ENCODE results near the gene CSMD2.

Gene CSMD2

GRCh38 chr1:33736496-33736895, 428.5 kb downstream of the CSMD2 start:
- no peak for DNase-seq

DNA sequence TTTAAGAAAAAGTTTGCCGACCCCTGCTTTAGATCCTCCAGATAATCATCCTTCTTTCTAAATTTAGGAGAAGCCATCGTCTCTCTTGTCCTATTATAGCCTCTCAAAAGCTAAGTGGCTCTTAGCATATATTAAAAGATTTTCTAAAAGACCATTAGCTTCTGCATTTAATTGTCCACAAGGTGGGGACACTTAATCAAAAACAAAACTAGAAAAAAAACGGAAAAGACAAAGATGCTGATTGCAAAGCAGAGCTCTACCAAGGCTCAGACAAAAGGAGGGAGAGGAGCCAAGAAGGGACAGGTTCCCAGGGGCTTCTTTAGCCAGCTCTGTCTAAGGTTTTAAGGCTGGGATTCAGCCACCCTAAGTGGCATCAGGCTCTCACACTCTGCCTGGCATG, 429.4 kb downstream of the CSMD2 start:
- peak; percentile 11 for DNase-seq

GRCh38 chr1:33727310-33727709, 437.7 kb downstream of the CSMD2 start:
- DNase-seq = no peak

DNA sequence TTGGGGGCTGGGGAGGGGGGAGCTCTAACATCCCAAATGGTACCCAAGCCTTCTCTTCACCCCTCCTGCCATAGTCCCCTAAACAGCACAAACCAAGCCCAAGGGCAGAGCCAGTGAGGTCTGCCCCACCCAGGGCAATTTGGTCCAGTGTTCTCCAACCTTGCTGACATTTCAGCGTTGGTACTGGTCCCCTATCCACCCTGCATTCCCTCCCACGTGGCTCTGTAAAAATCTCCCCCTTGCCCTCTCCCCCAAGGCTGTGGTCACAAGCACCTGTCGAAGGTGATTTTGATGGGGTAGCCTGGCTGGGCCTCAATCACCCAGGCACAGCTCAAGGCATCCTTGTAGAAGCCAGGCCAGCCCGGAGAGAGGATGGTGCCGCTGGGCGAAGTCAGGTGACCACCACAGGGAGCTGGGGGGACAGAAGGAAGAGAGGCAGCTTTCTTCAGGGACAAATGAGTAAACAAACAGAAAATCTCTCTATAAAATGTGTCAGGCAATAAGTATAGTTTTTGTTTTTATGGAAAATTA, 438.7 kb downstream of the CSMD2 start:
- no peak for DNase-seq

DNA sequence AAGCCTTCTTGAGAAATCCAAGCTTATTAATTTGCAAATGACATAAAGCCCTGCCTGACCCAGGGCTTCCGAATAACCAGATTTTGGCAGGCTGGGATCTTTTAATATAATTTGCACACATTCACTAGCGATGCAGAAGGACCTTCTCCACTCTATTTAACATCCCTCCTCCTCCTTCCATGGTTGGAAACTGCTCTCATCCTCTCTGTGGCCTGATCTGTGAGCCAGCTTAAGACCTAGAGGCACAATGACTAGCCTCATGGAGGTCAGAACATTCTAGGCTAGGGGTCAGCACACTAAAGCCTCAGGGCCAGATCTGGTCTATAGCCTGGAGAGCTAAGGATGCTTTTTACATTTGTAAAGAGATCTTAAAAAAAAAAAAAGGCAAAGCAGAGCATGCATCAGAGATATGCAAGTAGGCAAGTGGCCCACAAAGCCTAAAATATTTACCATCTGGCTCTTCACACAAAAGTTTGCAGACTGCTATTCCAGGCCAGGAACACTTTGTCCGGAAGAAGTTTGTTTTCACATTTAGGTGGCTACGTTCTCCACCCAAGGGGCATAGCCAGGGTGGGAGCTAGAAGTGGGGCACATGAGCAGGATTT, 439.4 kb downstream of the CSMD2 start:
- DNase-seq = no peak

- no peak for DNase-seq
Measured at GRCh38 chr1:33725037-33725436, 440.0 kb downstream of the CSMD2 start.

GRCh38 chr1:33724348-33724747, 440.7 kb downstream of the CSMD2 start:
- no peak for DNase-seq

DNA sequence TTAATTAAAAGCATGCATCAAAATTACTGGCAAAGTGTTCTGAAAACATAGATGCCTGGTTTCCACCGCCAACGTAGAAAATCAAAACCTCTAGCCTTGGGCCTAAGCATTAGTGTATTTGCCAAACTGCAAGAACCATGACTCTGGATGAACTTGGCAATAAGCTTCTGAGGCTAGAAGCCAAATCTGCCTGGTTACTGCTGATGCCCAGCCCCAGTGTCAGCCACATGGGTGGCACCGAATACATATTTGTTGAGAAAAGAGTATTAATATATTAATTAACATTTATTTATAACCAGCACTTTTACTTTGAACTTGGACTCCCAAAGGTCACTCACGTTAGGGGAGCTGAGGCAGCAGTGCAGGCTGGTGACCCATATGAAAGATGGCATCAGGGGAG, 441.8 kb downstream of the CSMD2 start:
- DNase-seq = no peak

- no peak for DNase-seq
Measured at GRCh38 chr1:33721301-33721815, 443.7 kb downstream of the CSMD2 start.

GRCh38 chr1:33719771-33720670, 445.0 kb downstream of the CSMD2 start:
- peak; percentile 44 for DNase-seq

DNA sequence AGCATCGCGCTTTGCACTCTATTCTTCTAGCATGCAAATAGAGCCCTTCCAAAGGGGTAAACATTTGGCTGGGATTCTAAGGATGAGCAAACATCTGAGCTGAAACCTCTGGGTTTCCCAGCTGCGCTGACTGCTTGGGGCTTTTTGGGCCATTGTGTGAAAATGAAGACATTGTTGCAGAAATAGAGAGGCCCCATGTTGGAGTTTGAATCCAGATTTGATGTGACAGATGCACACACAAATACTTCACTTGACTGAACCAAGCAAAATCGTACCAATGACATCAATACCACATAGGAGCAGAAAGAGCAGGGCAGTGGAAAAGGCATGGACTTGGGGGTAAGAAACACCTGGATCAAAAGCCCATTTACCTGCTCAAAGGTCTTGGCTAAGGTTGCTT, 445.7 kb downstream of the CSMD2 start:
- no peak for DNase-seq

DNA sequence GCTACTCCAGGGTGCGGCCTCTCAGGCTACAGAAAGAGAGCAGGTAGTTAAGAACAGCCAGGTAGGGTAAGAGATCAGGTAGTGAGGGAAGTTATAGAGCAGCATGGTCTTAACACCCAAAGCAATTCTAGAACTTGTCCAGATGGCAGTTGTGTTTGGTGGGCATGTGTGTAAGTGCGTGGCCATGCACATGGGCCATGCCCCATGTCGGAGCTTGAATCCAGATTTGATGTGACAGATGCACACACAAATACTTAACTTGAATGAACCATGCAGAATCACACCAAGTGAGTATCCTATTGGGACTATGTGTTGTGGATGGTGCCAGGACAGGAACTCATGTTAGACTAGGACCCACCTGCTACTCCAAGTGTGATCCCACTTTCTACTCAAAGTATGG, 446.8 kb downstream of the CSMD2 start:
- DNase-seq = no peak

DNA sequence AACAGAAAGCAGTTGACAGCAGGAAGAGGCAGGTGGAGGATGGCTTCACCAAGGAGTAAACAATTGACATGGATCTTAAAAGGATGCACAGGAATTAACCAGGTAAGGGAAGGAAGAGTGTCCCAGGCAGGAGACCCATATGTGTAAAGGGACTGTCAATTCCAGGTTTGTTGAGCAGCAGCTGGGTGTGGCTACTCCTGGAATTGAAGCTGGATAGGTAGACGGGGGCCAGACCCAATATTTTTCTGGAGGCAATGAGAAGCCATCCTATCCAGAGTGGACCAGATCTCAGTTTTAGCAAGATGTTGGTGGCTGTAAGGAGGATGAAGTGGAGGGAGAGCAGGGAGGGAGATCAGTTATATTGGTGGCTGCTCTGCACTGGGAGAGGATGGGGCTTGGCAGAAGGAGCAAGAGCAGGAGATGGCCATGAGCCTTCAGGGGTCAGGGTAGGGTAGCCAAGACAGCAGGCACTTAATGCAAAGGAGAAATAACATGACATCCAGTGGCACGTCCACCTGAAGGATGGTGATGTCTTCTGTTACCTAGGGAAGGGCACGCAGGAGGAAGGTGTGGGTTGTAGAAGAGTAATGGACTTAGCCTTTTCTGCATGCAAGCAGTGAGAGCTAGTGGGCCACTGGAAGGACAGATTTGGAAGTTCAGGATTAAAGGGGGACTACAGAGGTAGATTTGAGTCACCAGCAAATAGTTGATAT, 447.9 kb downstream of the CSMD2 start:
- no peak for DNase-seq

GRCh38 chr1:33715195-33715811, 449.7 kb downstream of the CSMD2 start:
- DNase-seq = no peak

GRCh38 chr1:33714421-33714820, 450.6 kb downstream of the CSMD2 start:
- DNase-seq = no peak

DNA sequence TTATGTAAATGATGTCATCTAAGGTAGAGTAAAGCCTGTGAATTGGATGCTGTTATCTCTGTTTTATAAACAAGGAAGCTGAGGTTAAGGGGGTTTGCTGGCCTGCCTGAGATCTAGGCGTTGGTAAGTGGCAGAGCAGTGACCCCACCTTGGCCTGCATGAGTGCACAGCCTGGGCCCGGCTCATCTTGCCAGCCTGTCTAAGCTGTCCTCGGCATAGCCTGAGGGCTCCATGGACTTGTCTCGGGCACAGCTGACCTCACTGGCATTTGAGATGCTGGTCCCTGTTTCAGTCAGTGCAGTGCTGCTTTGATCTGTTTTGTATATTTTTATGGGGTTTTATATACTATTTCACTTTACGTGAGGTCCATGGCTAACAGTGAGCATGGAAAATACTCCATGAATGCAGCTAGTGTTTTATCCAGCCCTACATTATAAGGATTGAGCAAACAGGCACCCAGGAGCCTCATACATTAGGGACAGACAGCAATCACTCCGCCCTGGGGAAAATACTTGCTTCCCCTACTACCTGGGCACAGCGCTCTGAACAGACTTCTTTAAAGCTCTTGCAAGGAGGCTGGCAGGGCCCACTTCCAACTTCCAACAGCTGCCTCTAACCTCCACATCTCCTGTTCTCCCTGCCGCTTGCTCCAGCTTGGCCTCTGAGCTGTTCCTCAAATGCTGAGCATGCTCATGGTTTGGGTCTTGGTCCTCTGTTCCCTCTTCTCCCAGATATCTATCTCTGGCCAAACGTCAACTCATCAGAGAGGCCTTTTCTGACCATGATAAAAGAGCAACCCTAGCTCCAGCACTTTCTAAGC, 451.8 kb downstream of the CSMD2 start:
- no peak for DNase-seq

GRCh38 chr1:33712186-33712585, 452.8 kb downstream of the CSMD2 start:
- DNase-seq = no peak

DNA sequence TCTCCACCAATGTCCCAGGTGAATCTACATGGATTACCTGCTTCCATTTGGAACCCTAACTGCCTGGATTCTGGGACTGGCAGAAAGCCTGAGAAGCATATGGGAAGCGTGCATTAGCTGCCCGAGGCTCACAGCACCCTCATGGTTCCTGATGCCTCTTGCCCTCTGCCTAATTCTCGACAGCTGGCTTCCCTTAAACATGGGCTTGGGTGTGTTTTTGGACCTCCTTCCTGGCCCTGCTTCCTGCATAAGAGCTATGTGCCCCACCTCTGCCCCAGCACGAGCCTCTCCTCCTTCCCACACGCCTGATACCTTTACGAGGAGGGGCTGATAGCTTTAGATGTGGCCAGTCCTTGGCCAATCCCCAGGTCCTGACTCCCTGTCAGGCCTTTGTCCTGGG, 453.5 kb downstream of the CSMD2 start:
- peak; percentile 23 for DNase-seq

GRCh38 chr1:33710967-33711366, 454.1 kb downstream of the CSMD2 start:
- no peak for DNase-seq

- DNase-seq = no peak
Measured at GRCh38 chr1:33709783-33710718, 455.0 kb downstream of the CSMD2 start.
